MCF 10A (cell line): ENCODE results near the gene PEF1. TPM values are rescaled to one million over a fixed set of nuclear protein-coding genes. Genes with fewer than 3 reads are reported as not detected.

Experiments used
- BruUV-seq: library from RNA; stranded (reverse); fragments of 400-500 nt; replicated peaks from 2 replicates; lab custom pipeline; 2021; lab: Mats Ljungman, UMichigan
- CTCF ChIA-PET: fragments of 300-600 bp; sonication (Branson Sonifier 250); formaldehyde crosslinking; extraction: SDS; loops from one replicate; lab custom pipeline; 2021; ENCODE audit warnings: antibody characterized with exemption, inconsistent platforms; lab: Yijun Ruan, JAX
- POLR2A ChIA-PET: fragments of 300-600, 350-650 bp; sonication (Branson Sonifier 250); formaldehyde crosslinking; extraction: SDS; loops from one replicate; lab custom pipeline; 2020; ENCODE audit warnings: antibody characterized with exemption, inconsistent platforms; lab: Yijun Ruan, JAX
- DNase-seq: peaks from one replicate; pipeline ENCODE4 v3.0.0-alpha.2; 2018; ENCODE audit not compliant: unreplicated experiment
- H3K27ac Mint-ChIP-seq: one replicate; pipeline ENCODE4 v1.8.0; 2022; ENCODE audit warnings: mild to moderate bottlenecking, low read depth, mixed read lengths; ENCODE audit not compliant: unreplicated experiment
- H3K27me3 Mint-ChIP-seq: one replicate; pipeline ENCODE4 v1.8.0; 2022; ENCODE audit warnings: mixed read lengths; ENCODE audit not compliant: insufficient read depth, unreplicated experiment
- H3K36me3 Mint-ChIP-seq: one replicate; pipeline ENCODE4 v1.8.0; 2022; ENCODE audit warnings: mild to moderate bottlenecking, moderate library complexity, mixed read lengths; ENCODE audit not compliant: insufficient read depth, unreplicated experiment
- H3K4me1 Mint-ChIP-seq: one replicate; pipeline ENCODE4 v1.8.0; 2022; ENCODE audit warnings: mixed read lengths; ENCODE audit not compliant: insufficient read depth, unreplicated experiment
- H3K4me3 Mint-ChIP-seq: one replicate; pipeline ENCODE4 v1.8.0; 2022; ENCODE audit warnings: mild to moderate bottlenecking, moderate library complexity, mixed read lengths; ENCODE audit not compliant: unreplicated experiment
- H3K9me3 Mint-ChIP-seq: one replicate; pipeline ENCODE4 v1.8.0; 2022; ENCODE audit warnings: mixed read lengths; ENCODE audit not compliant: unreplicated experiment
- intact Hi-C: fragments of 100-400 bp; cut with micrococcal nuclease; formaldehyde crosslinking; loops from 2 replicates; pipeline ENCODE4 v1.14.1; 2022
- total RNA-seq: library from RNA; stranded (reverse); gene quantifications from 2 replicates; pipeline ENCODE4 v1.2.3, GENCODE V29; 2022
- TF ChIP-seq, protein P1 (sequence below): fragments of 200-600 bp; IDR thresholded peaks from one replicate; pipeline ENCODE4 v1.8.0; 2022; ENCODE audit warnings: antibody characterized with exemption, mild to moderate bottlenecking; ENCODE audit not compliant: unreplicated experiment

Gene PEF1
- total RNA-seq, 1 experiment from 2014 or later, result 61.1 TPM

DNA sequence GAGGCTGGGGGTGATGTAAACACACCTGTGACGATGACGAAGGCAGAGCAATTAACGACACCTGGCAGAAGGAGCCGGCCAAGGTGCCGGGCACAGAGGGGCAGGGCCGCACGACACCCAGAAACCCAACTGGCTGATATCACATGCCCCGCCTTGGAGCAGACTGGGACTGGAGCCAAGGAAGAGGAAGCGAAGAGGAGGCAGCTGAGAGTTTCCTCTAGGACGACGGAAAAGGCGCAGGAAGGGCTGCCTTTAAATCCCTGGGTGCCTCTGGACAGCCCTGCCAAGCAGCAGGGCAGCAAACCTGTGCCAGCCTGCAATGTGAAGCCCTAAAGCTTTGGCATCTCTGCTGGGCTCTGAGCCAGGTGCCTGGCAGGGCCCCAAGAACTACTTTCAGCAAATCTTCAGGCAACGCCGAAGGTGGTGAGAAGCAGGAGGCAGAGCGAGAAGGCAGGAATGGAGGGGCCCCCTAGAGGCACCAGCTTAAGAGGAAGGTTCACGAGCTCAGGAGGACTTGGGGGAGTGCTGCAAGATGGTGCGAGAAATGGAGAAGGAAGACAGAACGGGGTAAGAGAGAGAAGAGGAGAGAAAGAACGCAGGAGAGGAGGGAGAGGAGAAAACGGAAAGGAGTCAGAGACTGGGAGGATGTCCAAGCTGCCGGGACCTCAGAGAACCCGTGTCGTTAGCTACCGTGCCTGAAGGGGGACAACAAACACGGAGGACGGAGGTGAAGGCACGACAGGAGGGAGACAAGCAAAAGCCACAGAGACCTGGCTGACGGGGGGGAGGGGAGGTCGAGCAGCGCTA is 25.3 kb upstream of the PEF1 start:
- no TSS peak for BruUV-seq
- peak overlapping the region; percentile 62 for H3K27ac Mint-ChIP-seq
- CTCF ChIA-PET, result interaction anchor here (0.5 to 2.8 kb wide), 14 partner anchors 9 to 1511 kb away, joined by 3 to 18 read pairs (median 4); partner anchors contain the start of gene COL16A1
- peaks cover 45% of the 10 kb centered on the region for H3K4me1 Mint-ChIP-seq
- H3K36me3 Mint-ChIP-seq, result peaks cover 23% of the 10 kb centered on the region
- DNase-seq, result peak; percentile 97
- peak overlapping the region; percentile 73 for H3K4me3 Mint-ChIP-seq
- TF ChIP-seq, protein P1, sequence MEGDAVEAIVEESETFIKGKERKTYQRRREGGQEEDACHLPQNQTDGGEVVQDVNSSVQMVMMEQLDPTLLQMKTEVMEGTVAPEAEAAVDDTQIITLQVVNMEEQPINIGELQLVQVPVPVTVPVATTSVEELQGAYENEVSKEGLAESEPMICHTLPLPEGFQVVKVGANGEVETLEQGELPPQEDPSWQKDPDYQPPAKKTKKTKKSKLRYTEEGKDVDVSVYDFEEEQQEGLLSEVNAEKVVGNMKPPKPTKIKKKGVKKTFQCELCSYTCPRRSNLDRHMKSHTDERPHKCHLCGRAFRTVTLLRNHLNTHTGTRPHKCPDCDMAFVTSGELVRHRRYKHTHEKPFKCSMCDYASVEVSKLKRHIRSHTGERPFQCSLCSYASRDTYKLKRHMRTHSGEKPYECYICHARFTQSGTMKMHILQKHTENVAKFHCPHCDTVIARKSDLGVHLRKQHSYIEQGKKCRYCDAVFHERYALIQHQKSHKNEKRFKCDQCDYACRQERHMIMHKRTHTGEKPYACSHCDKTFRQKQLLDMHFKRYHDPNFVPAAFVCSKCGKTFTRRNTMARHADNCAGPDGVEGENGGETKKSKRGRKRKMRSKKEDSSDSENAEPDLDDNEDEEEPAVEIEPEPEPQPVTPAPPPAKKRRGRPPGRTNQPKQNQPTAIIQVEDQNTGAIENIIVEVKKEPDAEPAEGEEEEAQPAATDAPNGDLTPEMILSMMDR, result no peak
- no peaks in the 10 kb centered on the region for H3K27me3 Mint-ChIP-seq
- no peaks in the 10 kb centered on the region for H3K9me3 Mint-ChIP-seq
- intact Hi-C loops, result loop anchor here (1.0 to 10.0 kb wide), 2 partner anchors 20 to 295 kb away; no protein-coding TSS in a partner anchor
- POLR2A ChIA-PET, result interaction anchor here (0.5 to 2.9 kb wide), 24 partner anchors 9 to 294 kb away, joined by 3 to 46 read pairs (median 5); partner anchors contain the start of genes COL16A1, PEF1 and TINAGL1

DNA sequence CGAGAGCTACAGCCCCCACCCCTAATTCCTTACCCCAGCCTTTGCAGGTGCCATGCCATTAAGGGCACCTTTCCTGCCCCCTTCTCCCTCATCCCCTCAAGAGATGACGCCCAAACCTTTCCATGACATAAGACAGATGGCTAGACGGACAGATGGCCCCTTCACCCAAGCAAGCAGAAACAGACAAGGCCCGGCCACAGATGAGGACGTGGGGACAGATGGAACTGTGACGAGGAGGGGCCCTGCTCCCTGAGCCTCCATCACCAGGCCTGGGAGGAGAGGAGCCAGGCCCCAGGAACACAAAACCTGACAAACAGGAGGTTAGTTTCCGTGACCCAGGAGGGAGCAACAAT is 24.7 kb upstream of the PEF1 start:
- CTCF ChIA-PET, result interaction anchor here (0.8 to 2.8 kb wide), 9 partner anchors 10 to 121 kb away, joined by 3 to 18 read pairs (median 5); partner anchors contain the start of gene COL16A1
- Mint-ChIP-seq H3K9me3 (no peaks in the 10 kb centered on the region), H3K27ac (peak overlapping the region; percentile 62), H3K4me3 (peak overlapping the region; percentile 73), H3K36me3 (peaks cover 23% of the 10 kb centered on the region), H3K27me3 (no peaks in the 10 kb centered on the region), H3K4me1 (peaks cover 45% of the 10 kb centered on the region)
- TSS peak; percentile 31 for BruUV-seq
- intact Hi-C loops, result loop anchor here (10.0 kb wide), 1 partner anchor 295 kb away; no protein-coding TSS in a partner anchor
- POLR2A ChIA-PET, result interaction anchor here (0.9 to 2.9 kb wide), 16 partner anchors 11 to 295 kb away, joined by 3 to 46 read pairs (median 5); partner anchors contain the start of genes COL16A1, PEF1 and TINAGL1
- no peak for DNase-seq
- TF ChIP-seq, protein P1, result no peak

DNA sequence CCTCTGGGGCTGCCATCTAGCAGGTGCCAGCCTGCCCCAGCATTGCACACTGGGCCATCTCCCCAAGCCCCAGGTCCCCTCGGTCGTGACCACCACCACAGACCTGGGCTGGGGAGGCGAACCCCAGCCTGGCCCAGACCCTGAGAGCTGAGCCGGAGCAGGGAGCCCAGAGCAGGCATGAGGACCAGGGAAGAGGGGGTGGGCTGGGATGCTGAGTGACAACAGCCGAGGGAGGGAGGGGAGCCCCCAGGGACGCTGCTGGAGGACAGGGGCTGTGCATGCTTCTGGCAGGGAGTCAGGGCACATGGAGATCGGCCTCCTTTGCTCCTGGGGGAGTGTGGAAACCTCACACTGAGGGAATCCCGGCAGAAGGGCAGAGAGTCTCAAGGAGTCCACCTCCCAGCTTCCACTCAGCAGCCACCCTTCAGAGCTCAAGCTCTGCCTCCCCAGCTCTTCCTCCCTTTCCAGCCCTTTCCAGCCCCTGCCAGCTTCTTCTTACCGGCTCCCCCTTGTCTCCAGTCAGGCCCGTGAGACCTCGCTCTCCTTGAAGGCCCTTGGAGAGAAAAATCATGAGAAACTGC is 23.7 kb upstream of the PEF1 start:
- peaks cover 23% of the 10 kb centered on the region for H3K36me3 Mint-ChIP-seq
- no peaks in the 10 kb centered on the region for H3K27me3 Mint-ChIP-seq
- TF ChIP-seq, protein P1, result no peak
- BruUV-seq, result no TSS peak
- H3K9me3 Mint-ChIP-seq, result no peaks in the 10 kb centered on the region
- H3K4me3 Mint-ChIP-seq, result no peak overlapping the region
- POLR2A ChIA-PET, result interaction anchor here (0.9 to 2.5 kb wide), 4 partner anchors 24 to 136 kb away, joined by 3 to 9 read pairs (median 4); partner anchors contain the start of gene PEF1
- H3K27ac Mint-ChIP-seq, result no peak overlapping the region
- DNase-seq, result no peak
- peaks cover 45% of the 10 kb centered on the region for H3K4me1 Mint-ChIP-seq
- CTCF ChIA-PET, result interaction anchor here (0.5 to 7.7 kb wide), 6 partner anchors 20 to 296 kb away, joined by 3 to 96 read pairs (median 4); no protein-coding TSS in a partner anchor
- intact Hi-C loops, result loop anchor here (10.0 kb wide), 1 partner anchor 296 kb away; no protein-coding TSS in a partner anchor
